Peyer's patch (tissue), 4 donors: Measurements from ENCODE around the gene SLC7A8. TPM values are rescaled to one million over a fixed set of nuclear protein-coding genes. Genes with fewer than 3 reads are reported as not detected.

Experiments used
- DNase-seq, 3 donors: peaks; one replicate each; pipeline ENCODE4 v3.0.0-alpha.2; 2017 to 2019
- H3K27ac ChIP-seq, 4 donors: fragments of 200-600 bp; sonication (generic); one replicate each; pipeline ENCODE4 v1.5.1; 2016 to 2019
- H3K27me3 ChIP-seq, 2 donors: fragments of 200-600 bp; sonication (generic); one replicate each; pipeline ENCODE4 v1.5.1; 2019
- H3K36me3 ChIP-seq, 3 donors: fragments of 200-600 bp; sonication (generic); one replicate each; pipeline ENCODE4 v1.5.1; 2016 to 2019
- H3K4me1 ChIP-seq, 4 donors: fragments of 200-600 bp; sonication (generic); one replicate each; pipeline ENCODE4 v1.5.1; 2016 to 2019
- H3K4me3 ChIP-seq, 4 donors: fragments of 200-600 bp; sonication (generic); 1 replicate in 3 of 4; 2 replicates in 1 of 4; pipeline ENCODE4 v1.5.1; 2016 to 2019; ENCODE audit warnings: mild to moderate bottlenecking in 1 of 4
- H3K9me3 ChIP-seq, 4 donors: fragments of 200-600 bp; sonication (generic); one replicate each; pipeline ENCODE4 v1.5.1; 2016 to 2019; ENCODE audit warnings: mild to moderate bottlenecking in 1 of 4
- CTCF ChIP-seq, 6 experiments: fragments of 450-650 bp in 4 of 6; fragments of 200-600 bp in 2 of 6; sonication (generic) in 1 of 6; IDR thresholded peaks; one replicate each; pipeline ENCODE4 v1.5.1; 2017 to 2019; ENCODE audit warnings: antibody characterized with exemption in 6 of 6, mild to moderate bottlenecking in 3 of 6, moderate library complexity in 1 of 6
- POLR2A ChIP-seq, 2 donors: fragments of 450-650 bp; IDR thresholded peaks; one replicate each; pipeline ENCODE4 v1.5.1; 2017; ENCODE audit warnings: antibody characterized with exemption in 2 of 2, mild to moderate bottlenecking in 2 of 2, moderate library complexity in 2 of 2
- total RNA-seq, 4 donors: library from RNA; depleted of rRNA; stranded (reverse); fragments of >200 nt; gene quantifications; one replicate each; pipeline ENCODE4 v1.1.0, GENCODE V29; 2016

Gene SLC7A8
- total RNA-seq, 4 donors from 2014 or later = 21.8 to 56.9 (median 35.0) TPM

- no peaks in the 10 kb centered on the region for H3K36me3 ChIP-seq
- no peak overlapping the region for H3K27ac ChIP-seq
- no peaks in the 10 kb centered on the region for H3K9me3 ChIP-seq
- no peaks in the 10 kb centered on the region for H3K4me1 ChIP-seq
- H3K27me3 ChIP-seq = no peaks in the 10 kb centered on the region
- no peak for DNase-seq
- TF ChIP-seq POLR2A (IDR thresholded peaks at IDR 0.05) = no peak
- no peak for TF ChIP-seq CTCF (IDR thresholded peaks at IDR 0.05)
- H3K4me3 ChIP-seq = no peak overlapping the region
These were observed 33.9 kb upstream of the SLC7A8 start for GRCh38 chr14:23217032-23218020.

GRCh38 chr14:23215421-23215820 is 32.0 kb upstream of the SLC7A8 start:
- TF ChIP-seq CTCF (IDR thresholded peaks at IDR 0.05) (no peak), POLR2A (IDR thresholded peaks at IDR 0.05) (no peak)
- no peaks in the 10 kb centered on the region for H3K27me3 ChIP-seq
- DNase-seq = no peak
- H3K9me3 ChIP-seq = no peaks in the 10 kb centered on the region
- H3K36me3 ChIP-seq = no peaks in the 10 kb centered on the region
- H3K4me3 ChIP-seq = no peak overlapping the region
- no peaks in the 10 kb centered on the region for H3K4me1 ChIP-seq
- no peak overlapping the region for H3K27ac ChIP-seq

GRCh38 chr14:23209651-23210423 is 26.4 kb upstream of the SLC7A8 start:
- H3K27me3 ChIP-seq = no peaks in the 10 kb centered on the region
- H3K9me3 ChIP-seq = no peaks in the 10 kb centered on the region
- H3K4me3 ChIP-seq = no peak overlapping the region
- no peak overlapping the region for H3K27ac ChIP-seq
- H3K36me3 ChIP-seq = no peaks in the 10 kb centered on the region
- DNase-seq = no peak
- no peaks in the 10 kb centered on the region for H3K4me1 ChIP-seq
- TF ChIP-seq CTCF (IDR thresholded peaks at IDR 0.05) (no peak), POLR2A (IDR thresholded peaks at IDR 0.05) (no peak)

GRCh38 chr14:23208324-23208723 is 24.9 kb upstream of the SLC7A8 start:
- DNase-seq = no peak
- no peaks in the 10 kb centered on the region for H3K36me3 ChIP-seq
- H3K27me3 ChIP-seq = no peaks in the 10 kb centered on the region
- no peaks in the 10 kb centered on the region for H3K9me3 ChIP-seq
- TF ChIP-seq POLR2A (IDR thresholded peaks at IDR 0.05) = no peak
- TF ChIP-seq CTCF (IDR thresholded peaks at IDR 0.05) = no peak
- H3K4me1 ChIP-seq = no peaks in the 10 kb centered on the region
- no peak overlapping the region for H3K27ac ChIP-seq
- no peak overlapping the region for H3K4me3 ChIP-seq

- TF ChIP-seq CTCF (IDR thresholded peaks at IDR 0.05) (no peak), POLR2A (IDR thresholded peaks at IDR 0.05) (no peak)
- Histone ChIP-seq H3K27ac (no peak overlapping the region), H3K9me3 (no peaks in the 10 kb centered on the region), H3K4me1 (no peaks in the 10 kb centered on the region), H3K36me3 (no peaks in the 10 kb centered on the region), H3K27me3 (no peaks in the 10 kb centered on the region), H3K4me3 (no peak overlapping the region)
- no peak for DNase-seq
These were observed 23.7 kb upstream of the SLC7A8 start for GRCh38 chr14:23207146-23207540.
